Lower leg skin (tissue), 4 donors: ENCODE results near the gene JOSD1. TPM values are rescaled to one million over a fixed set of nuclear protein-coding genes. Genes with fewer than 3 reads are reported as not detected.

Source experiments
- DNase-seq, 2 donors: peaks; one replicate each; pipeline ENCODE4 v3.0.0-alpha.2; 2019; ENCODE audit warnings: low spot score in 2 of 2
- H3K4me3 ChIP-seq: fragments of 200-600 bp; sonication (generic); 2 replicates; pipeline ENCODE4 v1.5.1; 2017; ENCODE audit warnings: mild to moderate bottlenecking, low read depth; ENCODE audit not compliant: poor library complexity, severe bottlenecking
- POLR2A ChIP-seq, 2 donors: fragments of 450-650 bp; IDR thresholded peaks; one replicate each; pipeline ENCODE4 v1.6.1; 2016 to 2017; ENCODE audit warnings: antibody characterized with exemption in 2 of 2, mild to moderate bottlenecking in 1 of 2, moderate library complexity in 1 of 2
- WGBS, 2 donors: methylation state at CpG; one replicate each; pipeline ENCODE4 v1.1.5; 2018; 5-methylcytosine and 5-hydroxymethylcytosine counted together
- intact Hi-C: fragments of 100-400 bp; cut with DNase I; formaldehyde crosslinking; loops from one replicate; pipeline ENCODE4 v1.15.0; 2023; ENCODE audit warnings: low total_unique reads
- total RNA-seq, 4 donors: library from RNA; depleted of rRNA; stranded (reverse); fragments of >200 nt; gene quantifications; one replicate each; pipeline ENCODE4 v1.1.0, GENCODE V29; 2016
- TF ChIP-seq, protein P1 (sequence below), 3 donors: fragments of 450-650 bp; IDR thresholded peaks; one replicate each; pipeline ENCODE4 v1.5.1; 2016; ENCODE audit warnings: antibody characterized with exemption in 3 of 3, mild to moderate bottlenecking in 3 of 3, moderate library complexity in 2 of 3

Gene JOSD1
- total RNA-seq, 4 donors from 2014 or later = 52.0 to 90.6 (median 68.0) TPM

GRCh38 chr22:38698407-38699094 lies 2.2 kb downstream of the JOSD1 start:
- H3K4me3 ChIP-seq = no peak overlapping the region
- TF ChIP-seq, protein P1, sequence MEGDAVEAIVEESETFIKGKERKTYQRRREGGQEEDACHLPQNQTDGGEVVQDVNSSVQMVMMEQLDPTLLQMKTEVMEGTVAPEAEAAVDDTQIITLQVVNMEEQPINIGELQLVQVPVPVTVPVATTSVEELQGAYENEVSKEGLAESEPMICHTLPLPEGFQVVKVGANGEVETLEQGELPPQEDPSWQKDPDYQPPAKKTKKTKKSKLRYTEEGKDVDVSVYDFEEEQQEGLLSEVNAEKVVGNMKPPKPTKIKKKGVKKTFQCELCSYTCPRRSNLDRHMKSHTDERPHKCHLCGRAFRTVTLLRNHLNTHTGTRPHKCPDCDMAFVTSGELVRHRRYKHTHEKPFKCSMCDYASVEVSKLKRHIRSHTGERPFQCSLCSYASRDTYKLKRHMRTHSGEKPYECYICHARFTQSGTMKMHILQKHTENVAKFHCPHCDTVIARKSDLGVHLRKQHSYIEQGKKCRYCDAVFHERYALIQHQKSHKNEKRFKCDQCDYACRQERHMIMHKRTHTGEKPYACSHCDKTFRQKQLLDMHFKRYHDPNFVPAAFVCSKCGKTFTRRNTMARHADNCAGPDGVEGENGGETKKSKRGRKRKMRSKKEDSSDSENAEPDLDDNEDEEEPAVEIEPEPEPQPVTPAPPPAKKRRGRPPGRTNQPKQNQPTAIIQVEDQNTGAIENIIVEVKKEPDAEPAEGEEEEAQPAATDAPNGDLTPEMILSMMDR (IDR thresholded peaks at IDR 0.05) = no peak
- TF ChIP-seq POLR2A (IDR thresholded peaks at IDR 0.05) = no peak
- DNase-seq = no peak
- intact Hi-C loops = no loop called here
- 92 to 93% methylated on average over 13 of the region's 13 CpGs for WGBS, 2 donors

DNA sequence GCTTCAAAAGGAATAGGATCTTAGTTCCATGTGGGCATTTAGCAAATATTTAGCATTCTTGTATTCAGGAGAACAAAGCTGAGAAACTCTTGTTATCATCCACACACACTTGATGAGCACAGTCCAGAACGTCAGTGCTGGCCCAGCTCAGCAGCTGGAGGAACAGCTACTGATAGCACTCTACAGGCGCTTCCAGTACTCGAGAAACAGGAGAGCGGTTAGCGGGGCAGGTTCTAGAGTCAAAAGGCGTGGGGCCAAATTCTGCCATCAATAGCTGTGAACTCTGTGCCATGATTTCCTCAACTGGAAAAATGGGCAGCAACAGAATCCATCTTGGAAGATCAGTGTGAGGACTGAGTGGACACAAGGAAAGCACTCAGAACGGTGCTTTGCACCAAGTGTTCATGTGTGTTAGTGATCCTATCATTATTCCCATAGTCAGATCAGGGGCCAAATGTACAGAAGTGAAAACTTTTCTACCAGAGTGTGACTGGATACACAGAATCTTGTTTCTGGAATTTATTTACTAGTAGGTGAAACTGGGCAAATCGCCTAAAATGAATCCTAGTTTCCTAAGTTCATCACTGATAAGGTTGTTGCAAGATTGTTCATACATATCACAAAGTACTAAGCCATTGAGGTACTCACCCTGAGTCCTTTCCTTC lies 3.2 kb downstream of the JOSD1 start:
- DNase-seq = no peak
- intact Hi-C loops = no loop called here
- H3K4me3 ChIP-seq = no peak overlapping the region
- WGBS, 2 donors = 54 to 59% methylated on average over 8 of the region's 8 CpGs
- no peak for TF ChIP-seq POLR2A (IDR thresholded peaks at IDR 0.05)
- TF ChIP-seq, protein P1 (IDR thresholded peaks at IDR 0.05) = no peak

DNA sequence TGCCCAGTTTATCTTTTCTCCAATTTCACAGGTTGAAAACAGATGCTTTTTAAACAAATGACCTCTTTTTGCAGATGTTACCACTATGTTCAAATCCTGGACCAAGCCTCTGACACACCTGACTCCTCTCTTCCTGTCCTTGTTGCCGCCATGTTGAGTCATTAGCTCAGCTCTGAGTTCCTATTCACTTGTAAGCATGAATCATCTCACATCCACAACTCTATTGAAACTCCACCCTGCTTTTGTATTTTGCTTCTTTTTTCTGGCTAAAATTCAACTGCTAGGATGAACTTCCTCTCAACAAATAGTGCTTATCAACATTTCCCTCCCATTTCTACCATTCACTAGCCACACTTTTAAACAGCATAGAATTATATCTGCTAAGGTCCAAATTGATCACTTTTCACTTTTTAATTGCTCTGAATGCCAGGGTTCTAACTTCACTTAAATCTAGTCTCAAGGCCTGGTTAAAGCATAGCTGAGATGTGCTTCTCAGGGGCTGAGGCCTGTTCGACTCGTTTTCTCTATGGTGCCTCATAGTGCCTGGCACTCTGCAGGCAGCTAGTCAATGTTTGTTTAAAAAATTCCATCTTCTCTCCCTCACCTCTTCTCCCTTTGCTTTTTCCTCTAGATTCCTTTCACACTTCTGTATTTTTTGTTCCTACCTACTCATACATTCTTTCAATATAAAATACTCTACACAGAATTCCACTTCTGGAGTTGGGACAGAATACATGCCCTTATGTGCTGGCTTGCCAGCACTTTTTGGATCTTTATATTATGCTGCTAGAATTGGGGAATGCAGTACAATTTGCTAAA lies 3.9 kb downstream of the JOSD1 start:
- TF ChIP-seq POLR2A (IDR thresholded peaks at IDR 0.05) = no peak
- TF ChIP-seq, protein P1 (IDR thresholded peaks at IDR 0.05) = no peak
- DNase-seq = no peak
- WGBS, 2 donors = 18 to 23% methylated on average over 3 of the region's 3 CpGs
- no peak overlapping the region for H3K4me3 ChIP-seq
- intact Hi-C loops = no loop called here

GRCh38 chr22:38694940-38695339 lies 5.8 kb downstream of the JOSD1 start:
- intact Hi-C loops = no loop called here

GRCh38 chr22:38694049-38694448 lies 6.7 kb downstream of the JOSD1 start:
- 82 to 83% methylated on average over 2 of the region's 2 CpGs for WGBS, 2 donors
- H3K4me3 ChIP-seq = no peak overlapping the region
- intact Hi-C loops = no loop called here
- TF ChIP-seq, protein P1 (IDR thresholded peaks at IDR 0.05) = no peak
- TF ChIP-seq POLR2A (IDR thresholded peaks at IDR 0.05) = no peak
- DNase-seq = no peak

More at GRCh38 chr22:38694940-38695339, 5.8 kb downstream of the JOSD1 start:
- WGBS, 2 donors = 53 to 57% methylated on average over 3 of the region's 3 CpGs
- H3K4me3 ChIP-seq = no peak overlapping the region
- TF ChIP-seq, protein P1 (IDR thresholded peaks at IDR 0.05) = no peak
- no peak for TF ChIP-seq POLR2A (IDR thresholded peaks at IDR 0.05)
- DNase-seq = no peak
